Neutrophil (primary cell): Measurements from ENCODE around the gene MSANTD2.

ENCODE experiments used
- H3K27ac ChIP-seq: fragments of 200-600 bp; sonication (generic); 2 replicates; pipeline ENCODE4 v1.5.1; 2016; ENCODE audit warnings: mild to moderate bottlenecking, moderate library complexity
- H3K27me3 ChIP-seq: fragments of 200-600 bp; sonication (generic); 2 replicates; pipeline ENCODE4 v1.6.0; 2016; ENCODE audit warnings: mild to moderate bottlenecking
- H3K36me3 ChIP-seq: fragments of 200-600 bp; sonication (generic); 2 replicates; pipeline ENCODE4 v1.5.1; 2017
- H3K4me1 ChIP-seq, 2 experiments: fragments of 200-600 bp in 1 of 2; sonication (generic) in 1 of 2; 1 replicate in 1 of 2; 2 replicates in 1 of 2; pipeline versions ENCODE4 v1.5.1 to v1.6.1; 2013 to 2016; ENCODE audit warnings: low read depth in 1 of 2, low read length in 1 of 2, mild to moderate bottlenecking in 1 of 2, moderate library complexity in 1 of 2; ENCODE audit not compliant: control insufficient read depth in 1 of 2, insufficient read depth in 1 of 2
- H3K4me3 ChIP-seq, 2 experiments: fragments of 200-600 bp in 1 of 2; sonication (generic) in 1 of 2; 1 replicate in 1 of 2; 2 replicates in 1 of 2; pipeline ENCODE4 v1.5.1; 2013 to 2016; ENCODE audit warnings: low read depth in 1 of 2, low read length in 1 of 2, mild to moderate bottlenecking in 1 of 2, moderate library complexity in 1 of 2
- H3K9me3 ChIP-seq: fragments of 200-600 bp; sonication (generic); 2 replicates; pipeline ENCODE4 v1.5.1; 2016
- TF ChIP-seq, protein P1 (sequence below): fragments of 200-600 bp; sonication (generic); IDR thresholded peaks from 2 replicates; pipeline ENCODE4 v1.5.1; 2016; ENCODE audit warnings: antibody characterized with exemption

The MSANTD2 gene

GRCh38 chr11:124717421-124717785 lies 82.8 kb downstream of the MSANTD2 start:
- H3K27ac ChIP-seq: no peak overlapping the region
- no peaks in the 10 kb centered on the region for H3K9me3 ChIP-seq
- TF ChIP-seq, protein P1, sequence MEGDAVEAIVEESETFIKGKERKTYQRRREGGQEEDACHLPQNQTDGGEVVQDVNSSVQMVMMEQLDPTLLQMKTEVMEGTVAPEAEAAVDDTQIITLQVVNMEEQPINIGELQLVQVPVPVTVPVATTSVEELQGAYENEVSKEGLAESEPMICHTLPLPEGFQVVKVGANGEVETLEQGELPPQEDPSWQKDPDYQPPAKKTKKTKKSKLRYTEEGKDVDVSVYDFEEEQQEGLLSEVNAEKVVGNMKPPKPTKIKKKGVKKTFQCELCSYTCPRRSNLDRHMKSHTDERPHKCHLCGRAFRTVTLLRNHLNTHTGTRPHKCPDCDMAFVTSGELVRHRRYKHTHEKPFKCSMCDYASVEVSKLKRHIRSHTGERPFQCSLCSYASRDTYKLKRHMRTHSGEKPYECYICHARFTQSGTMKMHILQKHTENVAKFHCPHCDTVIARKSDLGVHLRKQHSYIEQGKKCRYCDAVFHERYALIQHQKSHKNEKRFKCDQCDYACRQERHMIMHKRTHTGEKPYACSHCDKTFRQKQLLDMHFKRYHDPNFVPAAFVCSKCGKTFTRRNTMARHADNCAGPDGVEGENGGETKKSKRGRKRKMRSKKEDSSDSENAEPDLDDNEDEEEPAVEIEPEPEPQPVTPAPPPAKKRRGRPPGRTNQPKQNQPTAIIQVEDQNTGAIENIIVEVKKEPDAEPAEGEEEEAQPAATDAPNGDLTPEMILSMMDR: no peak
- peaks cover 72% of the 10 kb centered on the region for H3K27me3 ChIP-seq
- no peaks in the 10 kb centered on the region for H3K4me1 ChIP-seq
- no peak overlapping the region for H3K4me3 ChIP-seq
- no peaks in the 10 kb centered on the region for H3K36me3 ChIP-seq

DNA sequence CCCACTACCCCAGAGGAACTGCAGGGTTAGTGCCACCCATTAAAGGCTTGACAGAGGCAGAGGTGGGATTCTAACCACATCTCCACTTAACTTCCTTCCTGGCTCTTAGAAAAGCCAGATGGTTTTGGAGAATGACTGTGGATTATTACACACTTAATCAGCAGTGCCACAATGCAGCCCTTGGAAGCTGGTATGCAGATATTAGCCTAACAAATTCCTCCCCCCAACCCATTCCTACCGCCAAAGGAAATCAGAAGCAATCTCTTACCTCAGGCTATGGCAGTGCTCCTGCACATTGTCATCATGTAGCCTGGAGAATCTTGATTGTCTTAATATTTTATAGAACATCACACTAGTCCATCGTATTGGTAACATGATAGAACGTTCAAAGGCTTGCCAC lies 83.6 kb downstream of the MSANTD2 start:
- no peak overlapping the region for H3K4me3 ChIP-seq
- H3K27me3 ChIP-seq: peaks cover 66% of the 10 kb centered on the region
- no peaks in the 10 kb centered on the region for H3K9me3 ChIP-seq
- TF ChIP-seq, protein P1: no peak
- no peak overlapping the region for H3K27ac ChIP-seq
- no peaks in the 10 kb centered on the region for H3K36me3 ChIP-seq
- H3K4me1 ChIP-seq: no peaks in the 10 kb centered on the region
